ACC112 (cell line): Measurements from ENCODE around the gene RB1.
A peak's percentile ranks its signal among the peaks of the same experiment; 100 is the strongest.
"Not testable (repeated sequence)": the region's sequence is repeated elsewhere in the genome, so short reads cannot be mapped to it uniquely, and the experiment has no call there.

ENCODE experiments used
- H2AFZ ChIP-seq: fragments of 200-600 bp; sonication (generic); one replicate; pipeline ENCODE4 v1.6.0; 2017; ENCODE audit warnings: antibody characterized with exemption, low read length; ENCODE audit not compliant: unreplicated experiment
- H3K27ac ChIP-seq: fragments of 200-600 bp; sonication (generic); 2 replicates; pipeline ENCODE4 v1.5.1; 2014; ENCODE audit warnings: low read depth, mild to moderate bottlenecking, antibody characterized with exemption, low read length, moderate library complexity
- H3K27me3 ChIP-seq: fragments of 200-600 bp; sonication (generic); 2 replicates; pipeline ENCODE4 v1.6.1; 2014; ENCODE audit warnings: mild to moderate bottlenecking, antibody characterized with exemption, low read length, moderate library complexity, mixed read lengths; ENCODE audit not compliant: insufficient read depth
- H3K36me3 ChIP-seq: fragments of 200-600 bp; sonication (generic); 2 replicates; pipeline ENCODE4 v1.6.1; 2016; ENCODE audit warnings: mild to moderate bottlenecking, antibody characterized with exemption, low read length, moderate library complexity, mixed read lengths; ENCODE audit not compliant: insufficient read depth
- H3K4me1 ChIP-seq: fragments of 200-600 bp; sonication (generic); one replicate; pipeline ENCODE4 v1.6.1; 2016; ENCODE audit warnings: low read length, mixed read lengths; ENCODE audit not compliant: insufficient read depth, unreplicated experiment, control insufficient read depth
- H3K4me3 ChIP-seq: fragments of 200-600 bp; sonication (generic); 2 replicates; pipeline ENCODE4 v1.5.1; 2014; ENCODE audit warnings: mild to moderate bottlenecking, low read depth, low read length
- H3K79me2 ChIP-seq: fragments of 200-600 bp; sonication (generic); one replicate; pipeline ENCODE4 v1.6.0; 2016; ENCODE audit warnings: low read length; ENCODE audit not compliant: control insufficient read depth, unreplicated experiment, insufficient read depth

RB1 gene

GRCh38 chr13:48426755-48427298 lies 123.3 kb downstream of the RB1 start:
- not testable (repeated sequence) for H2AFZ ChIP-seq, H3K4me3 ChIP-seq, H3K36me3 ChIP-seq, H3K79me2 ChIP-seq, H3K27me3 ChIP-seq, H3K27ac ChIP-seq
- peaks cover 15% of the 10 kb centered on the region for H3K4me1 ChIP-seq

- H3K79me2 ChIP-seq, result no peaks in the 10 kb centered on the region
- H2AFZ ChIP-seq, result no peak overlapping the region
- no peak overlapping the region for H3K27ac ChIP-seq
- H3K27me3 ChIP-seq, result no peaks in the 10 kb centered on the region
- H3K4me1 ChIP-seq, result peaks cover 21% of the 10 kb centered on the region
- no peak overlapping the region for H3K4me3 ChIP-seq
- 0 out of 2 replicates have a peak, but pooled peaks cover 5% of the 10 kb centered on the region for H3K36me3 ChIP-seq
These were observed 125.5 kb downstream of the RB1 start for GRCh38 chr13:48429036-48429435.

- Histone ChIP-seq H2AFZ (no peak overlapping the region), H3K4me1 (peaks cover 21% of the 10 kb centered on the region), H3K27me3 (no peaks in the 10 kb centered on the region), H3K4me3 (no peak overlapping the region), H3K36me3 (no peaks in the 10 kb centered on the region), H3K79me2 (no peaks in the 10 kb centered on the region), H3K27ac (no peak overlapping the region)
These were observed 126.3 kb downstream of the RB1 start for GRCh38 chr13:48429886-48430285.

GRCh38 chr13:48431431-48431830 lies 127.9 kb downstream of the RB1 start:
- peak overlapping the region; percentile 48; the same call in 1 of the 2 replicates for H3K4me3 ChIP-seq
- peaks cover 21% of the 10 kb centered on the region for H3K4me1 ChIP-seq
- H3K27ac ChIP-seq, result peak overlapping the region; percentile 61

GRCh38 chr13:48431987-48432615 lies 128.6 kb downstream of the RB1 start:
- Histone ChIP-seq H3K36me3 (no peaks in the 10 kb centered on the region), H3K27me3 (no peaks in the 10 kb centered on the region), H3K4me3 (peak overlapping the region; percentile 48; the same call in 1 of the 2 replicates), H3K27ac (peak overlapping the region; percentile 61), H3K4me1 (peaks cover 27% of the 10 kb centered on the region), H3K79me2 (no peaks in the 10 kb centered on the region), H2AFZ (peak overlapping the region; percentile 26)

More at GRCh38 chr13:48431431-48431830, 127.9 kb downstream of the RB1 start:
- H3K27me3 ChIP-seq, result no peaks in the 10 kb centered on the region
- no peaks in the 10 kb centered on the region for H3K36me3 ChIP-seq
- no peak overlapping the region for H2AFZ ChIP-seq
- H3K79me2 ChIP-seq, result no peaks in the 10 kb centered on the region

GRCh38 chr13:48434200-48434599 lies 130.6 kb downstream of the RB1 start:
- H3K79me2 ChIP-seq, result no peaks in the 10 kb centered on the region
- peaks cover 32% of the 10 kb centered on the region for H3K4me1 ChIP-seq

GRCh38 chr13:48436661-48437288 lies 133.2 kb downstream of the RB1 start:
- no peaks in the 10 kb centered on the region; the same call in 1 of the 2 replicates for H3K36me3 ChIP-seq
- no peak overlapping the region for H3K4me3 ChIP-seq
- H2AFZ ChIP-seq, result no peak overlapping the region
- H3K27ac ChIP-seq, result no peak overlapping the region
- no peaks in the 10 kb centered on the region for H3K79me2 ChIP-seq
- H3K27me3 ChIP-seq, result no peaks in the 10 kb centered on the region
- H3K4me1 ChIP-seq, result peaks cover 17% of the 10 kb centered on the region

More at GRCh38 chr13:48434200-48434599, 130.6 kb downstream of the RB1 start:
- no peaks in the 10 kb centered on the region for H3K27me3 ChIP-seq
- H3K4me3 ChIP-seq, result no peak overlapping the region
- no peak overlapping the region for H2AFZ ChIP-seq
- H3K27ac ChIP-seq, result no peak overlapping the region
- no peaks in the 10 kb centered on the region for H3K36me3 ChIP-seq

GRCh38 chr13:48437371-48437770 lies 133.8 kb downstream of the RB1 start:
- H3K36me3 ChIP-seq, result no peaks in the 10 kb centered on the region; the same call in 1 of the 2 replicates
- H3K4me3 ChIP-seq, result no peak overlapping the region
- H3K4me1 ChIP-seq, result peaks cover 12% of the 10 kb centered on the region
- no peak overlapping the region for H2AFZ ChIP-seq
- no peaks in the 10 kb centered on the region for H3K79me2 ChIP-seq
- H3K27me3 ChIP-seq, result no peaks in the 10 kb centered on the region
- no peak overlapping the region for H3K27ac ChIP-seq

GRCh38 chr13:48443442-48444208 lies 140.1 kb downstream of the RB1 start:
- no peak overlapping the region for H3K27ac ChIP-seq
- no peaks in the 10 kb centered on the region for H3K27me3 ChIP-seq
- peaks cover 4% of the 10 kb centered on the region; the same call in 1 of the 2 replicates for H3K36me3 ChIP-seq
- peaks cover 23% of the 10 kb centered on the region for H3K4me1 ChIP-seq
- no peak overlapping the region for H3K4me3 ChIP-seq
- H3K79me2 ChIP-seq, result peaks cover 4% of the 10 kb centered on the region
- no peak overlapping the region for H2AFZ ChIP-seq

- no peak overlapping the region for H2AFZ ChIP-seq
- no peaks in the 10 kb centered on the region for H3K27me3 ChIP-seq
- H3K4me1 ChIP-seq, result peaks cover 32% of the 10 kb centered on the region
- H3K27ac ChIP-seq, result peak overlapping the region; percentile 24
- H3K36me3 ChIP-seq, result 0 out of 2 replicates have a peak, but pooled peaks cover 4% of the 10 kb centered on the region
- H3K79me2 ChIP-seq, result peaks cover 9% of the 10 kb centered on the region
- H3K4me3 ChIP-seq, result no peak overlapping the region
These were observed 142.9 kb downstream of the RB1 start for GRCh38 chr13:48446464-48446863.
